Transverse colon (tissue), 4 donors: ENCODE results near the gene NANP. TPM values are rescaled to one million over a fixed set of nuclear protein-coding genes. Genes with fewer than 3 reads are reported as not detected.
"Not testable (repeated sequence)": the region's sequence is repeated elsewhere in the genome, so short reads cannot be mapped to it uniquely, and the experiment has no call there.

Source experiments
- DNase-seq: peaks from one replicate; pipeline ENCODE4 v3.0.0-alpha.2; 2019
- H3K27ac ChIP-seq, 4 donors: fragments of 200-600 bp; sonication (generic); 2 replicates each; pipeline ENCODE4 v1.5.1; 2016 to 2018; ENCODE audit warnings: inconsistent platforms in 4 of 4
- H3K27me3 ChIP-seq: fragments of 200-600 bp; sonication (generic); 2 replicates; pipeline ENCODE4 v1.5.1; 2017; ENCODE audit warnings: inconsistent platforms
- H3K36me3 ChIP-seq, 4 donors: fragments of 200-600 bp; sonication (generic); 2 replicates each; pipeline ENCODE4 v1.5.1; 2017 to 2019; ENCODE audit warnings: inconsistent platforms in 4 of 4
- H3K4me1 ChIP-seq, 4 donors: fragments of 200-600 bp; sonication (generic); 2 replicates each; pipeline ENCODE4 v1.5.1; 2017 to 2020; ENCODE audit warnings: inconsistent platforms in 4 of 4
- H3K4me3 ChIP-seq, 4 donors: fragments of 200-600 bp; sonication (generic); 1 replicate in 1 of 4; 2 replicates in 3 of 4; pipeline versions ENCODE4 v1.5.1 to v1.6.1; 2017 to 2019; ENCODE audit warnings: inconsistent platforms in 4 of 4
- H3K9me3 ChIP-seq, 2 donors: fragments of 200-600 bp; sonication (generic); 2 replicates each; pipeline ENCODE4 v1.5.1; 2017 to 2019; ENCODE audit warnings: inconsistent platforms in 2 of 2
- EP300 ChIP-seq: sonication (generic); formaldehyde crosslinking; IDR thresholded peaks from one replicate; pipeline ENCODE4 v1.6.1; 2017; ENCODE audit warnings: antibody characterized with exemption, low read depth
- POLR2A ChIP-seq: fragments of 450-650 bp; IDR thresholded peaks from one replicate; pipeline ENCODE4 v1.6.1; 2016; ENCODE audit warnings: antibody characterized with exemption, mild to moderate bottlenecking, moderate library complexity
- POLR2AphosphoS5 ChIP-seq, 3 donors: sonication (generic); formaldehyde crosslinking; IDR thresholded peaks; one replicate each; pipeline ENCODE4 v1.6.1; 2016; ENCODE audit warnings: antibody characterized with exemption in 3 of 3
- WGBS, 2 donors: methylation state at CpG; one replicate each; pipeline ENCODE4 v1.1.5; 2018; ENCODE audit warnings: low coverage in 1 of 2; 5-methylcytosine and 5-hydroxymethylcytosine counted together
- in situ Hi-C, 4 donors: fragments of 200-750 bp; cut with MboI; loops; one replicate each; pipeline versions ENCODE4 v1.15.0 to v1.15.1; 2017; ENCODE audit warnings: low sequenced_read_pairs in 3 of 4, low pct_ligation_motif_present in 1 of 4, low pct_unique_long_range_greater_than_20kb in 1 of 4
- intact Hi-C: fragments of 100-400 bp; cut with DNase I; formaldehyde crosslinking; loops from one replicate; pipeline ENCODE4 v1.15.1; 2023; ENCODE audit warnings: low total_unique reads
- total RNA-seq, 4 donors: library from RNA; depleted of rRNA; stranded (reverse); fragments of >200 nt; gene quantifications; one replicate each; pipeline ENCODE4 v1.1.0, GENCODE V29; 2016
- TF ChIP-seq, protein P1 (sequence below), 5 experiments: fragments of 200-600 bp in 3 of 5; fragments of 450-650 bp in 2 of 5; sonication (generic) in 3 of 5; IDR thresholded peaks; 1 replicate in 2 of 5; 2 replicates in 3 of 5; pipeline ENCODE4 v1.5.1; 2016 to 2017; ENCODE audit warnings: antibody characterized with exemption in 5 of 5, inconsistent platforms in 3 of 5, mild to moderate bottlenecking in 2 of 5, moderate library complexity in 1 of 5

The NANP gene
- total RNA-seq, 4 donors from 2014 or later, result 1.4 to 7.1 (median 3.4) TPM

DNA sequence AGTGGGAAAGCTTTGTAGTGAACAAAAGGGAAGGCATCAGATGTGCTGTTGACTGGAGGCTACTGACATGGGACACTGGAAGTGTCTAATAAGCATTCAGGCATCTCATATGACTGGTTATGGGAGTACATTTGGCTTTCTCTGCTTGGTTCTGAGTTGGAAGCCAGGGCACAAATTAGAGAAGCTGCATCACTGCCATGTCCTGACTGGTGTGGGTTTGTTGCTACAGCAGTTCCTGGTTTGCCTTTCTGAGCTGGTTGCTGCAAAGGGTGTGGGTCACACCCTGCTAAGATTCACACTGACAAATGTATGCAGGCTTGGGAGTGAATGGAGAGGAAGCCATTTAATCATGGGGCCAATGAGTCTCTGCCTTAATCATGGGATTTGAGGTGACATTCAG lies 36.2 kb upstream of the NANP start:
- no peak overlapping the region for H3K4me3 ChIP-seq
- no peaks in the 10 kb centered on the region for H3K4me1 ChIP-seq
- H3K27me3 ChIP-seq, result no peaks in the 10 kb centered on the region
- in situ Hi-C loops (no loop called here), intact Hi-C loops (no loop called here)
- H3K27ac ChIP-seq, result no peak overlapping the region
- H3K36me3 ChIP-seq, result no peaks in the 10 kb centered on the region
- no peak for DNase-seq
- TF ChIP-seq, protein P1, sequence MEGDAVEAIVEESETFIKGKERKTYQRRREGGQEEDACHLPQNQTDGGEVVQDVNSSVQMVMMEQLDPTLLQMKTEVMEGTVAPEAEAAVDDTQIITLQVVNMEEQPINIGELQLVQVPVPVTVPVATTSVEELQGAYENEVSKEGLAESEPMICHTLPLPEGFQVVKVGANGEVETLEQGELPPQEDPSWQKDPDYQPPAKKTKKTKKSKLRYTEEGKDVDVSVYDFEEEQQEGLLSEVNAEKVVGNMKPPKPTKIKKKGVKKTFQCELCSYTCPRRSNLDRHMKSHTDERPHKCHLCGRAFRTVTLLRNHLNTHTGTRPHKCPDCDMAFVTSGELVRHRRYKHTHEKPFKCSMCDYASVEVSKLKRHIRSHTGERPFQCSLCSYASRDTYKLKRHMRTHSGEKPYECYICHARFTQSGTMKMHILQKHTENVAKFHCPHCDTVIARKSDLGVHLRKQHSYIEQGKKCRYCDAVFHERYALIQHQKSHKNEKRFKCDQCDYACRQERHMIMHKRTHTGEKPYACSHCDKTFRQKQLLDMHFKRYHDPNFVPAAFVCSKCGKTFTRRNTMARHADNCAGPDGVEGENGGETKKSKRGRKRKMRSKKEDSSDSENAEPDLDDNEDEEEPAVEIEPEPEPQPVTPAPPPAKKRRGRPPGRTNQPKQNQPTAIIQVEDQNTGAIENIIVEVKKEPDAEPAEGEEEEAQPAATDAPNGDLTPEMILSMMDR (IDR thresholded peaks at IDR 0.05), result no peak
- TF ChIP-seq POLR2AphosphoS5 (IDR thresholded peaks at IDR 0.05), result no peak
- no peak for TF ChIP-seq POLR2A
- no peak for TF ChIP-seq EP300
- H3K9me3 ChIP-seq, result no peaks in the 10 kb centered on the region

DNA sequence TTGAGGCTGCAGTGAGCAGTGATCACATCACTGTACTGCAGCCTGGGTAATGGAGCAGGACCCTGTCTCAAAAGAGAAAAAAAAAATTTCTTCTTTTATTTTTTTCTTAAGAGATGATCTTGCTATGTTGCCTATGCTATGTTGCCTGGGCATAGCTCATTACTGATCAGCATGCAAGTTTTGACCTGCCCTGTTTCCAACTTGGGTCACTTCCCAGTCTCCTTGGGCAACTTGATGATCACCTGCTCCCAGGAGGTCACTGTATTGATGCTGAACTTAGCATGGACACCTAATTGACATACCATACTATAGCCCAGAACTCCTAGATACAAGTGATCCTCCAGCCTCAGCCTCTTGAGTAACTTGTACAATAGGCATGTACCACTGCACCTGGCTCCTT lies 30.7 kb upstream of the NANP start:
- Histone ChIP-seq H3K4me1 (no peaks in the 10 kb centered on the region), H3K4me3 (no peak overlapping the region), H3K36me3 (no peaks in the 10 kb centered on the region), H3K27ac (no peak overlapping the region), H3K27me3 (no peaks in the 10 kb centered on the region), H3K9me3 (no peaks in the 10 kb centered on the region)
- in situ Hi-C loops, result no loop called here
- TF ChIP-seq POLR2A, result no peak
- TF ChIP-seq, protein P1 (IDR thresholded peaks at IDR 0.05), result no peak
- no peak for TF ChIP-seq POLR2AphosphoS5 (IDR thresholded peaks at IDR 0.05)
- TF ChIP-seq EP300, result no peak
- no peak for DNase-seq
- intact Hi-C loops, result loop anchor here (5.0 kb wide), 1 partner anchor 1592 kb away; no protein-coding TSS in a partner anchor

DNA sequence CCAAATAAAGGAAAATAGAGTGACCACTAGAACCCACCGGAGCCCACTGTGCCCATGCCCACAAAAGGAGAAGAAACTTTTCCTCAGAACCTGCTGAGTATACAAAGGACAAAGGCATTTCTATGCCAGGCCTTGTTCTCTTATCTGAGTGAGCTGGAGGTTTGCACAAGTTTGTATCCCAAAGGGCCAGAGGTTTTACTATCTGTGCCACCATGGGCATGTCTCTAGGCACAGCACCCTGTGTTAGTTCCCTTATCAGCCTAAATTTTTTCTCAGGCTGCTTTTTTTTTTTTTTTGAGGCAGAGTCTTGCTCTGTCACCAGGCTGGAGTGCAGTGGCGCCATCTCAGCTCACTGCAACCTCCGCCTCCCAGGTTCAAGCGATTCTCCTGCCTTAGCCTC lies 29.1 kb upstream of the NANP start:
- H3K9me3 ChIP-seq, H3K27ac ChIP-seq, H3K4me3 ChIP-seq, H3K27me3 ChIP-seq, H3K36me3 ChIP-seq, H3K4me1 ChIP-seq, DNase-seq, in situ Hi-C loops: not testable (repeated sequence)
- WGBS, 2 donors, result 98% methylated on average over 4 of the region's 4 CpGs; no CpG with 5 or more reads in 1 of the 2 donors
- intact Hi-C loops, result loop anchor here (5.0 kb wide), 1 partner anchor 1591 kb away; no protein-coding TSS in a partner anchor

DNA sequence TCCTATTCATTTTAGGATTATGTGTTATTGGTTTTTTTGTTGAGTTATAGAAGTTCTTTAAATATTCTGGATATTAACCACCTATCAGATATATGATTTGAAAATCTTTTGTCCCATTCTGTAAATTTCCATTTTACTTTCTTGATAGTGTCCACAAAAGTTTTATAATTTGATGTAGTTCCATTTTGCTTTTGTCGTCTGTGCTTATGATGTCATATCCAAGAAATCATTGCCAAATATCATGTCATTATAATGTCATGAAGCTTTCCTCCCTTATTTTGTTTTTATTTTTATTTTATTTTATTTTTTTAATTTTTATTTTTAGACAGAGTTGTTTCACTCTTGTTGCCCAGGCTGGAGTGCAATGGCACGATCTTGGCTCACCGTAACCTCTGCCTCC lies 21.0 kb upstream of the NANP start:
- TF ChIP-seq POLR2AphosphoS5 (IDR thresholded peaks at IDR 0.05), result no peak
- TF ChIP-seq, protein P1 (IDR thresholded peaks at IDR 0.05), result no peak
- no peak for TF ChIP-seq POLR2A
- no peak for TF ChIP-seq EP300
- Histone ChIP-seq H3K27me3 (no peaks in the 10 kb centered on the region), H3K4me3 (no peak overlapping the region), H3K4me1 (no peaks in the 10 kb centered on the region), H3K27ac (no peak overlapping the region), H3K9me3 (no peaks in the 10 kb centered on the region), H3K36me3 (peaks cover 0 to 6% (median 0%) of the 10 kb centered on the region in 4 donors)
- intact Hi-C loops (no loop called here), in situ Hi-C loops (no loop called here)
- no peak for DNase-seq
- 99 to 100% methylated on average over 3 of the region's 3 CpGs for WGBS, 2 donors

DNA sequence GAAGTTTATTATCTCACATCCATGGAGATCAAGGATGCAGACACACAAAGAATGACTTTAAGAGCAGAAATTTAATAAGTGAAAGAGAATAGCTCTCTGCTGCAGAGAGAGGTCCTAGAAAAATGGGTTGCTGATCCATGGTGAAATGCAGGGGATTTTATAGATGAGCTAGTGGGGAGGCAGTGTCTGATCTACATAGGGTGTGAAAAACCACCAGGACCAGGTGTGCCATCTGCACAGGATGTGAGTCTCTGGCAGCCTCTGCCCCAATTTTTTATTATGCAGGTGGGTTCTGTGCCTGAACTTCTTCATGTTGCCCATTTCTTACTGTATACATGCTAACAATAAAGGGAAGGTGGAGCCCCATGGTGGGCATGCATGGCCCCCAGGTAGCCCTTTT lies 19.9 kb upstream of the NANP start:
- Histone ChIP-seq H3K36me3 (peaks cover 0 to 6% (median 0%) of the 10 kb centered on the region in 4 donors), H3K4me1 (no peaks in the 10 kb centered on the region), H3K27ac (no peak overlapping the region), H3K9me3 (no peaks in the 10 kb centered on the region), H3K4me3 (no peak overlapping the region), H3K27me3 (no peaks in the 10 kb centered on the region)
- TF ChIP-seq EP300 (no peak), POLR2AphosphoS5 (IDR thresholded peaks at IDR 0.05) (no peak), POLR2A (no peak)
- TF ChIP-seq, protein P1 (IDR thresholded peaks at IDR 0.05), result no peak
- no peak for DNase-seq
- in situ Hi-C loops (no loop called here), intact Hi-C loops (no loop called here)
